ENCODE results near the gene EBF4. TPM values are rescaled to one million over a fixed set of nuclear protein-coding genes. Genes with fewer than 3 reads are reported as not detected.
"Not testable (repeated sequence)": the region's sequence is repeated elsewhere in the genome, so short reads cannot be mapped to it uniquely, and the experiment has no call there.

The EBF4 gene
- polyA plus RNA-seq, 3 donors, result 0.12 TPM; not detected in 2

GRCh38 chr20:2767768-2768631 is 75.4 kb downstream of the EBF4 start:
- no peak for TF ChIP-seq CTCF (IDR thresholded peaks at IDR 0.05)
- H3K36me3 Mint-ChIP-seq, result no peaks in the 10 kb centered on the region
- WGBS (ENCODE audit: insufficient coverage), result 87% methylated on average over 8 of the region's 15 CpGs
- DNase-seq, result no peak
- H3K27me3 ChIP-seq (ENCODE audit: control insufficient read depth in 2 of 2, insufficient read depth in 2 of 2, low read length in 2 of 2), result no peaks in the 10 kb centered on the region
- H3K27ac Mint-ChIP-seq, result peak overlapping the region in 1 of 7 donors; percentile 19
- peaks cover 0 to 5% (median 0%) of the 10 kb centered on the region in 7 donors for H3K9me3 Mint-ChIP-seq
- H3K27me3 Mint-ChIP-seq (ENCODE audit: low read depth in 3 of 3), result peaks cover 8 to 11% (median 9%) of the 10 kb centered on the region in 3 donors
- no peaks in the 10 kb centered on the region for H3K36me3 ChIP-seq (replicated peaks in 1 of 2; ENCODE audit: control insufficient read depth in 1 of 2, insufficient read depth in 2 of 2, low read length in 2 of 2)
- no peak overlapping the region for H3K27ac ChIP-seq (ENCODE audit: low read depth in 1 of 2, low read length in 2 of 2)
- H3K9ac ChIP-seq (ENCODE audit: insufficient read depth, low read length, poor library complexity, severe bottlenecking), result no peak overlapping the region
- H3K4me1 ChIP-seq (ENCODE audit: control insufficient read depth in 1 of 2, insufficient read depth in 2 of 2, low read length in 2 of 2), result no peaks in the 10 kb centered on the region
- H4K20me1 ChIP-seq (ENCODE audit: insufficient read depth, low read length), result no peaks in the 10 kb centered on the region
- intact Hi-C loops (cut with micrococcal nuclease), result no loop called here
- H3K4me3 ChIP-seq (replicated peaks in 1 of 3; ENCODE audit: low read depth in 2 of 3, low read length in 3 of 3), result no peak overlapping the region
- H3K4me3 Mint-ChIP-seq, result no peak overlapping the region
- H3K79me2 ChIP-seq (ENCODE audit: insufficient read depth, low read length), result no peaks in the 10 kb centered on the region
- H3K9me3 ChIP-seq (replicated peaks in 1 of 2; ENCODE audit: control insufficient read depth in 1 of 2, insufficient read depth in 1 of 2, low read length in 2 of 2), result no peaks in the 10 kb centered on the region
- H3K4me1 Mint-ChIP-seq, result peaks cover 11% of the 10 kb centered on the region
- H3K4me2 ChIP-seq (replicated peaks; ENCODE audit: extremely low read depth, low read length, poor library complexity, severe bottlenecking), result no peak overlapping the region
- H2AFZ ChIP-seq (ENCODE audit: insufficient read depth, low read depth, low read length, poor library complexity, severe bottlenecking), result no peak overlapping the region

- Histone ChIP-seq H3K79me2 (ENCODE audit: insufficient read depth, low read length) (no peaks in the 10 kb centered on the region), H3K9me3 (replicated peaks in 1 of 2; ENCODE audit: control insufficient read depth in 1 of 2, insufficient read depth in 1 of 2, low read length in 2 of 2) (no peaks in the 10 kb centered on the region), H3K9ac (ENCODE audit: insufficient read depth, low read length, poor library complexity, severe bottlenecking) (no peak overlapping the region), H3K36me3 (replicated peaks in 1 of 2; ENCODE audit: control insufficient read depth in 1 of 2, insufficient read depth in 2 of 2, low read length in 2 of 2) (no peaks in the 10 kb centered on the region), H3K4me1 (ENCODE audit: control insufficient read depth in 1 of 2, insufficient read depth in 2 of 2, low read length in 2 of 2) (no peaks in the 10 kb centered on the region), H4K20me1 (ENCODE audit: insufficient read depth, low read length) (no peaks in the 10 kb centered on the region), H2AFZ (ENCODE audit: insufficient read depth, low read depth, low read length, poor library complexity, severe bottlenecking) (no peak overlapping the region), H3K4me3 (replicated peaks in 1 of 3; ENCODE audit: low read depth in 2 of 3, low read length in 3 of 3) (no peak overlapping the region), H3K27ac (ENCODE audit: low read depth in 1 of 2, low read length in 2 of 2) (no peak overlapping the region), H3K4me2 (replicated peaks; ENCODE audit: extremely low read depth, low read length, poor library complexity, severe bottlenecking) (no peak overlapping the region), H3K27me3 (ENCODE audit: control insufficient read depth in 2 of 2, insufficient read depth in 2 of 2, low read length in 2 of 2) (no peaks in the 10 kb centered on the region)
- Mint-ChIP-seq H3K4me1 (peaks cover 14% of the 10 kb centered on the region), H3K27me3 (ENCODE audit: low read depth in 3 of 3) (peaks cover 8 to 11% (median 9%) of the 10 kb centered on the region in 3 donors), H3K9me3 (peaks cover 0 to 5% (median 0%) of the 10 kb centered on the region in 7 donors), H3K27ac (no peak overlapping the region), H3K4me3 (no peak overlapping the region), H3K36me3 (no peaks in the 10 kb centered on the region)
- no peak for DNase-seq
- WGBS (ENCODE audit: insufficient coverage), result 100% methylated on average over 1 of the region's 5 CpGs
- intact Hi-C loops (cut with micrococcal nuclease), result no loop called here
- TF ChIP-seq CTCF (IDR thresholded peaks at IDR 0.05), result no peak
Observed at GRCh38 chr20:2768632-2769015, 76.0 kb downstream of the EBF4 start.

GRCh38 chr20:2770091-2770490 is 77.5 kb downstream of the EBF4 start:
- H3K36me3 Mint-ChIP-seq; H3K79me2 ChIP-seq (ENCODE audit: insufficient read depth, low read length); H3K9me3 Mint-ChIP-seq; intact Hi-C loops (cut with micrococcal nuclease); H3K36me3 ChIP-seq (replicated peaks in 1 of 2; ENCODE audit: control insufficient read depth in 1 of 2, insufficient read depth in 2 of 2, low read length in 2 of 2); H3K4me3 ChIP-seq (replicated peaks in 1 of 3; ENCODE audit: low read depth in 2 of 3, low read length in 3 of 3); H2AFZ ChIP-seq (ENCODE audit: insufficient read depth, low read depth, low read length, poor library complexity, severe bottlenecking); DNase-seq; H3K4me2 ChIP-seq (replicated peaks; ENCODE audit: extremely low read depth, low read length, poor library complexity, severe bottlenecking); H4K20me1 ChIP-seq (ENCODE audit: insufficient read depth, low read length); H3K9ac ChIP-seq (ENCODE audit: insufficient read depth, low read length, poor library complexity, severe bottlenecking); H3K27ac Mint-ChIP-seq; H3K27ac ChIP-seq (ENCODE audit: low read depth in 1 of 2, low read length in 2 of 2); H3K27me3 ChIP-seq (ENCODE audit: control insufficient read depth in 2 of 2, insufficient read depth in 2 of 2, low read length in 2 of 2); H3K4me1 ChIP-seq (ENCODE audit: control insufficient read depth in 1 of 2, insufficient read depth in 2 of 2, low read length in 2 of 2); H3K4me3 Mint-ChIP-seq; H3K9me3 ChIP-seq (replicated peaks in 1 of 2; ENCODE audit: control insufficient read depth in 1 of 2, insufficient read depth in 1 of 2, low read length in 2 of 2): not testable (repeated sequence)
- Mint-ChIP-seq H3K27me3 (ENCODE audit: low read depth in 3 of 3) (peaks cover 7 to 11% (median 11%) of the 10 kb centered on the region in 3 donors), H3K4me1 (peaks cover 14% of the 10 kb centered on the region)
- 95% methylated on average over 10 of the region's 12 CpGs for WGBS (ENCODE audit: insufficient coverage)
